Measurements from ENCODE around the gene GGNBP2.

The GGNBP2 gene

GRCh38 chr17:36632916-36633771 lies 88.4 kb downstream of the GGNBP2 start:
- no peak for DNase-seq

All from cerebellar nuclear complex (tissue), 1 donor.